Activated effector memory CD4-positive, alpha-beta T cell treated with anti-CD3 and anti-CD28 coated beads, Interleukin-2, amount 50 U/mL, for 16 hours (primary cell): Measurements from ENCODE around the gene ESPNL.
"Not testable (repeated sequence)": the region's sequence is repeated elsewhere in the genome, so short reads cannot be mapped to it uniquely, and the experiment has no call there.

Experiments
- DNase-seq: peaks from one replicate; pipeline ENCODE4 v3.0.0-alpha.2; 2020

ESPNL gene, protein sequence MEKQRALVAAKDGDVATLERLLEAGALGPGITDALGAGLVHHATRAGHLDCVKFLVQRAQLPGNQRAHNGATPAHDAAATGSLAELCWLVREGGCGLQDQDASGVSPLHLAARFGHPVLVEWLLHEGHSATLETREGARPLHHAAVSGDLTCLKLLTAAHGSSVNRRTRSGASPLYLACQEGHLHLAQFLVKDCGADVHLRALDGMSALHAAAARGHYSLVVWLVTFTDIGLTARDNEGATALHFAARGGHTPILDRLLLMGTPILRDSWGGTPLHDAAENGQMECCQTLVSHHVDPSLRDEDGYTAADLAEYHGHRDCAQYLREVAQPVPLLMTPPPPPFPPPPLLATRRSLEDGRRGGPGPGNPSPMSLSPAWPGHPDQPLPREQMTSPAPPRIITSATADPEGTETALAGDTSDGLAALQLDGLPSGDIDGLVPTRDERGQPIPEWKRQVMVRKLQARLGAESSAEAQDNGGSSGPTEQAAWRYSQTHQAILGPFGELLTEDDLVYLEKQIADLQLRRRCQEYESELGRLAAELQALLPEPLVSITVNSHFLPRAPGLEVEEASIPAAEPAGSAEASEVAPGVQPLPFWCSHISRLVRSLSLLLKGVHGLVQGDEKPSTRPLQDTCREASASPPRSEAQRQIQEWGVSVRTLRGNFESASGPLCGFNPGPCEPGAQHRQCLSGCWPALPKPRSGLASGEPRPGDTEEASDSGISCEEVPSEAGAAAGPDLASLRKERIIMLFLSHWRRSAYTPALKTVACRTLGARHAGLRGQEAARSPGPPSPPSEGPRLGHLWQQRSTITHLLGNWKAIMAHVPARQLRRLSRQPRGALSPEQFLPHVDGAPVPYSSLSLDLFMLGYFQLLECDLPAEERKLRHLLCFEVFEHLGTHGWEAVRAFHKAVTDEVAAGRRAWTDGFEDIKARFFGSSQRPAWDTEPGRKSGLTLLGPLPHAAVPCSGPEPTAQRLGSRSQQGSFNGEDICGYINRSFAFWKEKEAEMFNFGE

DNA sequence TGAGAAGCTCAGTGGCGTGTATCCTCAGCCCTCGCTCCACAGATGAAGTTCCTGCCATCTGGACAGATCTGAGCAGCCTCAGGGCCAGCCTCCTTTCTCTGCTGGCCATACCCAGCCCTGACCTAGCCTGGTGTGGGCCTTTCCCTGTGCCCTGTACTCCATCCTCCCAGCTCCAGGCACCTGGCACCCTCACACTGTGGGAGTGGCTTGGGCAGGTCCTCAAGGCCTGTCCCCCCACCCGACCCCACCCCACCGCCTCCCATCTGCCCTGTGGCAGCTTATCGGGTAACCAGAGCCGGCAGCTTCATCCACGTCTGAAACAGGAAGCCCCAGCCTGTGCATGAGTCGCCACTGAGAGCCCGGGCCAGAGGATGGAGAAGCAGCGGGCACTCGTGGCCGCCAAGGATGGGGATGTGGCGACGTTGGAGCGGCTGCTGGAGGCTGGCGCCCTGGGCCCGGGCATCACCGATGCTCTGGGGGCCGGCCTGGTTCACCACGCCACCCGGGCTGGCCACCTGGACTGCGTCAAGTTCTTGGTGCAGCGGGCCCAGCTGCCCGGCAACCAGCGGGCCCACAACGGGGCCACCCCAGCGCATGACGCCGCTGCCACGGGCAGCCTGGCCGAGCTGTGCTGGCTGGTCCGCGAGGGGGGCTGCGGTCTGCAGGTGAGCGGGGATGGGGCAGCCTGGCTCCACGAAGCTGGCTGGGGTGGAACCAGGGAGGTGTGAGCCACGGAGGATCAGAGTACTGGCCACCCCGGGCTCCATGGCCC lies at the start of gene ESPNL:
Gene ESPNL, plus strand, starts transcription at position 292 of the 772 bp plus-strand sequence. Its CDS starts 80 bp downstream, at position 372.
- peak; percentile 49 for DNase-seq

GRCh38 chr2:238053191-238053776 lies 46.9 kb upstream of the ESPNL start:
- DNase-seq = no peak

DNA sequence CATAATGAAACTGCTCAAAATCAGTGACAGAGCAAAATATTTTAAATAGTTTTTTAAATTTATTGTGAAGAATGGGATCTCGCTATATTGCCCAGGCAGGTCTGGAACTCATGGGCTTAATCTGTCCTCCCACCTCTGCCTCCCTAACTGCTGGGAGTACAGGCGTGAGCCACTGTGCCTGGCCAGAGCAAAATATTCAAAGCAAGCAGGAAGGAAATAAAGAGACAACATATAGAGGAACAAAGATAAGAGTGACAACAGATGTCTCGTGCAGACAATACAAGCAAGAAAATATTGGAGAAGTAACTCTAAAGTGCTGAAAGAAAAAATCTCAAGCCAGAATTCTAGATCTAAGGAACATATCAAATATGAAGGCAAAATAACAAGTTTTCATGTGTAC lies 44.3 kb upstream of the ESPNL start:
- no peak for DNase-seq

DNA sequence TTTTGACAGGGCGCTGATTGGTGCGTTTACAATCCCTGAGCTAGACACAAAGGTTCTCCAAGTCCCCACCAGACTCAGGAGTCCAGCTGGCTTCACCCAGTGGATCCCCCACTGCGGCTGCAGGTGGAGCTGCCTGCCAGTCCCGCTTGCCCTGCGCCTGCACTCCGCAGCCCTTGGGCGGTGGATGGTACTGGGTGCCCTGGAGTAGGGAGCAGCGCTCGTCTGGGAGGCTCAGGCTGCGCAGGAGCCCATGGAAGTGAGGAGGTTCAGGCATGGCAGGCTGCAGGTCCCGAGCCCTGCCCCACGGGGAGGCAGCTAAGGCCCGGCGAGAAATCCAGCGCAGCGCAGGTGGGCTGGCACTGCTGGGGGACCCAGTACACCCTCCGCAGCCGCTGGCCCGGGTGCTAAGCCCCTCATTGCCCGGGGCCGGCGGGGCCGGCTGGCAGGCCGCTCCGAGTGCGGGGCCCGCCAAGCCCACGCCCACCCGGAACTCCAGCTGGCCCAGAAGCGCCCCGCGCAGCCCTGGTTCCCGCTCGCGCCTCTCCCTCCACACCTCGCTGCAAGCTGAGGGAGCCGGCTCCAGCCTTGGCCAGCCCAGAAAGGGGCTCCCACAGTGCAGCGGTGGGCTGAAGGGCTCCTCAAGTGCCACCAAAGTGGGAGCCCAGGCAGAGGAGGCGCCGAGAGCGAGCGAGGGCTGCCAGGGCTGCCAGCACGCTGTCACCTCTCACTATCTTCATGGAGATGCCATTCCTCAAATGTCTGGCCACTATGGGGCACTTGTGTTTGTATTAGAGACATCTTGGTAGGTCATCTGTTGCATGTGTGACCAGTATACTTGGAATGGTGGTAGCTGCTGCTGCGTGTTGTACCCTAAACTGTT lies 42.2 kb upstream of the ESPNL start:
- DNase-seq = not testable (repeated sequence)

DNA sequence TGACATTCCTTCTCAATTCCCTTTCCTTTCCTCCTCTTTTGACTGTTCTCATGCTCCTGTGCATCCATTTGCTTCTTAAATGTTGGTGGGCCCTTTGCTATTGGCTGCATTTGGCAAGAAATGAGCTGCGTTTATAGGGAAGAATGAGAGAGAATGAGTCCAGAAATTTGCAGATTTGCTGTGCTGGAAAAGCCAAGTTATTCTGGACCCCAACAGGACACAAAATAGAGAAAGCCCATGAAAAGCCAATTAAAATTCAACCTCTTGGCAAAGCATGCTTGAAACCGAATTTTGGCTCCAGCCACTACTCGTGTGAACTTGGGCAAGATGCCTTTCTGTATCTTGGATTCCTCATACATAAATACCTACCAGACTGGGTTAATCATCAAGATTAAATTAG lies 40.6 kb upstream of the ESPNL start:
- no peak for DNase-seq

DNA sequence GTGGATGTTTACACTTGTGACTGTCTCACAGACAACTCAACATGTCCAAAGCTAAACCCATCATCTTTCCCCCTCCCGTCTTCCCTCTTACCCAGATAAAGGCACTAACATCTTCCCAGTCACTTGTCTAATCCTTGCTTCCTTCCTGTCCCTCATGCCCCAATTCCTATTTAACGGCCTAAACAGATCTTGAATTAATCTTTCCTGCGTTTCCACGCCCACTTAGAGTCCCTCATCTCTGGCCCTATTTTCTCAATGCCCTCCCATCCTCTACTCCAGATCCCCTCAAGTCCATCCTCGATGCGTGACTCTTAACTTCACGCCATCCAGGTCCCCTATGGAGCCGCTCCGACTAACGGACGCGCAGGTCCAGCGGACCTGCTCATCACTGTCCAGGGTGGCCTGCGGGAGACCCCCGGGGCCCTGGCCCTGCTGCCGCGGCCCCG lies 40.0 kb upstream of the ESPNL start:
- no peak for DNase-seq

GRCh38 chr2:238060542-238061314 lies 39.4 kb upstream of the ESPNL start, which contains the start of gene SCLY:
Gene SCLY (plus strand): TSS chr2:238061001. CDS start chr2:238061055, 54 bp downstream.
- DNase-seq = peak; percentile 99

DNA sequence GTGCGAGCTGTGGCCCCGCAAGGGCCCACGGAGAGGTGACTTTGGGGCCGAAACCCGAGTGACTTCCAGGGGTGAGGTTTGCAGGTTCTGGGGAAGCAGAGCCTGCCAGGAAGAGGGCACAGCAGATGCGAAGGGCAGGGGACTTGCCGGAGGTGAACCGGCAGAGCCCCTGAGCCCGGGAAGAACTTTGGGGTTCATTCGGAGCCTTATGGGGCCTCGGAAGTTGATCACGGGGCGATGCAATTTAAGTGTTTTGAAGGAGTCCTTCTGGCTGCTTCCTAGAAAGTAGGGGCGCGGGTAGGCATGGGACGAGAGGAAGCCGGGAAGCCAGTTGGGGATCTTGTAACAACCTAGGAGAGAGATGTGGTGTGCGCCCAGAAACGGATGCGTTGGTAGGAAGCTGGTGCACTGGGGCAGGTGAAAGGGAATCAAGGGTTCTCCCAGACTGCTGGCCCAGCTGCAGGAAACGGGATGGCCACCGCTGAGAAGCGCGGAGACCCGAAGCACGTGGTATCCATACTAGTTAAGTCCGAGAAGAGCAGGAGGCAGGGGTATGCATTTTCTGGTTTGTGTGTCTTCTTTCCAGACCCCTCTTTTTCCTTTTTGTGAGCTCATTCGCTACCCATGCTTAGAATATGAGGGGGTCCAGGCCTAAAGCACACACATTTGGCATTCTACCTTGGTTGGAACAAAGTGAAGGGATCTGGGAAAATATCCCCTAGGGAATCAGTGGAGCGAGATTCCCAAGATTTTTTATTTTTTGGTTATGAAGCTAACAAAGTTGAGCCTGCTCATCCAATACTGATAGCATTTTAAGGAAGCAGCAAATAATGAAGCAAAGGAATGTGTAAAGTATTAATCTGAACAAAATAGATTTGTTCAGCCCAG lies 38.6 kb upstream of the ESPNL start:
- no peak for DNase-seq

DNA sequence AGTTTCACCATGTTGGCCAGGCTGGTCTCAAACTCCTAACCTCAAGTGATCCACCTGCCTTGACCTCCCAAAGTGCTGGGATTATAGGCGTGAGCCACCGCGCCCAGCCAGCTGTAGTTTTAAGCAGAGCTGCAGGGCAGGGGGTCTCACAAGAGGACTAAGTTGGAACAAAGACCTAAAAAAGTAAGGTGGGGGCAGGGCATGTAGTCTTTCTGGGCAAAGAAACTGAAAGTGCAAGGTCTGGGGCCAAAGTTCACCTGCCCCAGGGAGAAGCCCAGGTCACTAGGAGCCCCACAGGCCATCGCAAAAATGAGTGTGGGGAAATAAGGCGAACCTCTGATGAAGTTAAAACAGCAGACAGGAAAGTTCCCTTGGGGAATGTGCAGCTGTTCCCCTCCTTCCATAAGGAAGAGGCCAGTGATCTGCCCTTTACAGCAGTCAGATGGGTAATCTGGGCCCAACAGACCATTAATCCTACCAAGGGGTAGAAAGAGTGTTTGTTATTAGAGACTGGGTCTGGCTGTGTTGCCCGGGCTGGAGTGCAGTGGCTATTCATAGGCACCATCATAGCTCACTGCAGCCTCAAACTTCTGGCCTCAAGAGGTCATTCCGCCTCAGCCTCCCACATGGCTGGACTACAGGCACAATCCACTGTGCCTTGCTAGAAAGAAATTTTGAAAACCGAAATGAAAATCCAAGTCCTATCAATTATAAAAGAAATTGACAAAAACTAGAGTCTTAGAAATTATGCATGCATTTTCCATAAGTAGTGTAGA lies 36.5 kb upstream of the ESPNL start:
- no peak for DNase-seq

- no peak for DNase-seq
Observed at GRCh38 chr2:238064376-238064775, 35.8 kb upstream of the ESPNL start.

DNA sequence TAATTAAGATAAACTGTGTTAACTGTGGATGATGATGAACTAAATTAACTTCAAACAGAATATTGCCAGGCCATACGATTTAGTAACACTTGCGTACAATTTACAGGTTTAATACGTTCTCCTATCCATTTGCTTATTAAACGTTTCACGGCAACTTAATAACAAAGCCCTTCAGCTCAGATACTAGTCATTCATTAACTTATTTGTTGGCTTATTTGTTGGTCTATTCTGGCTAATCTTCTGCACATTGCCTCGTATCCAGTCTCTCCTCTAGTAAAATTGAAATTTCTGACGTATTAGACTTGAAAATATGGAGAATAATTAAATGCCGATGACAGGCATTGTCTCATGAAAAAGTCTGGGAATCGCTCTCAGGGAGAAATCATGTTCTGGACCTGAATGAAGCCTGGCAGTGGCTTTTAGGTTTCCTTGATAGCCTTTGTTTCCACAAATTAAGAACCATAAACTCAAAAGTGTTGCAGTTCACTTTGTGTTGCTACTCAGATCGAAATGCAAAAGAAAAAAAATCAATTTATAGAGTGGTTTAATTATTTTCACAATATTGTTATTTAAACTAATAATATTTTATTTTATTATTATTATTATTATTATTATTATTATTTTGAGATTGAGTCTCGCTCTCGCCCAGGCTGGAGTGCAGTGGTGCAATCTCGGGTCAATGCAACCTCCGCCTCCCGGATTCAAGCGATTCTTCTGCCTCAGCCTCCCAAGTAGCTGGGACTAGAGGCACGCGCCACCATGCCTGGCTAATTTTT lies 34.9 kb upstream of the ESPNL start:
- no peak for DNase-seq

DNA sequence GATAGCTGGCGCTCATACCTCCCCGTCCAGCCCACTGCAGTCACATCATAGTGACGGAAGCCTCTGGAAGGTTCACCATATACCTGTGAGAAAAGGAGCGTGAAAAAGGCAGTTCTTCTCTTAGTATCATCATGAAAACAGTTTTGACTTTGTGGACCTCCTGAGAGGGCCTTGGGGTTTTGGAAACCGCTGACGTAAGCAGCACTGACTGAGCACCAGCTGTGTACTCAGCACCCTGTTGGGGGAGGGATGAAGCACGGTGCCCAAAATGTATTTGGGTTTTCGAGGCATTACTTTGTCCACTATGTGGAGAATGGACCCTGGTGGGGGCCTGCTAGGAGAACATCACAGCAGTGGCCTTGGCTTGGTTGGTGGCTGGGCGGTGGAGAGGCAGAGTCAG lies 33.9 kb upstream of the ESPNL start:
- no peak for DNase-seq

DNA sequence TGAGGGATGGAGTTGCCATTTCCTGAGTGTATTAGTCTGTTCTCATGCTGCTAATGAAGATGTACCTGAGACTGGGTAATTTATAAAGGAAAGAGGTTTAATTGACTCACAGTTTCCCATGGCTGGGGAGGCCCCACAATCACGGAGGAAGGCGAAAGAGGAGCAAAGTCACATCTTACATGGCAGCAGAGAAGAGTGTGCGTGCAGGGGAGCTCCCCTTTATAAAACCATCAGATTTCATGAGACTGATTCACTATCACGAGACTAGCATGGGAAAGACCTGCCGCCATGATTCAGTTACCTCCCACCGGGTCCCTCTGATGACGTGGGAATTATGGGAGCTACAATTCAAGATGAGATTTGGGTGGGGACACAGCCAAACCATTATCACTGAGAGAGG lies 33.4 kb upstream of the ESPNL start:
- not testable (repeated sequence) for DNase-seq

DNA sequence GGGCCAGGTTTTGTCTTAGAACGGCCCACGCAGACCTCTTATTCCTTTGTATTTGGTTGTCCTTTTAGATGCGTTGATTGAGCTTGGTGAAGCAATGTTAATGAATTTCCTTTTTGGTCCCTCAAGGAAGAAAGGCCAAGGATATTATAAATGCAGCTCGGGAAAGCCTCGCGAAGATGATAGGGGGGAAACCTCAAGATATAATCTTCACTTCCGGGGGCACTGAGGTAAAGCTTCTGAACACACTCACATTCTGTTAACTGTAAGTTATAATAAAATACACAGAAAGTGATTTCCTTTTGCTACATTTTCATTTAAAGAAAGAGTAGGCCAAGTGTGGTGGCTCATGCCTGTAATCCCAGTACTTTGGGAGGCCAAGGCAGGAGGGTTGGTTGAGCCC lies 32.2 kb upstream of the ESPNL start:
- no peak for DNase-seq

GRCh38 chr2:238069021-238069709 lies 31.0 kb upstream of the ESPNL start:
- peak; percentile 66 for DNase-seq

DNA sequence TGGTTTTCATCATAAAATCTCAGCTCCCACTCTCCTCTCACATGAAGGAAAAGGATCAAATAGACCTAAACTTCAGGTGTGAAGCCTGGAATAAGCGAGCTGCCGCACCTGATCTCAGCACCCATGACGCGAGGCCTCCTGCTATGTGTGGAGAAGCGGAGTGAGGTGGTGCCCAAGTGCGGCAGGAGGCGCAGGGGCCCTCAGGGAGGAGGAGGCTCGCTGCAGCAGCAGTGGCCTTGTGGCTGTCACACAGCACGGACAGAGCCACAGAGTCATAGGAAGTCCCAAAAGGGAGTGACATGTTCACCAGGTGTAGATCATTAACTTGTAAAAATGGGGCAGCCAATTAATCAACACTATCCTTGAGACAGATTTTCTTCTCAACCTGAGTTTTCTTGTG lies 30.3 kb upstream of the ESPNL start:
- no peak for DNase-seq

DNA sequence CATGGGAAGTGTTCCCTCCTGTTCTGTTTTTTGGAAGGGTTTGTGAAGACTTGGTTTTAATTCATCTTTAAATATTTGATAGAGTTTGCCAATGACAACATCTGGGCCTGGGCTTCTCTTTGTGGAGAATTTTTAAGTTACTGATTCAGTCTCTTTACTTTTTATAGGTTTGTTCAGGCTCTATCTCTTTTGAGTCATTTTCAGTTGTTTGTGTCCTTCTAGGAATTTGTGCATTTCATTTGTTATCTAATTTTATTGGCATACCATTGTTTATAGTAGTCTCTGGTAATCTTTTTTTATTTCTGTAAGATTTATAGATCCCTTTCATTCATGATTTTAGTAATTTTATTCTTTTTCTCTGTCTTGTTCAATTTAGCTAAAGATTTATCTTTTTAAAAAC lies 24.7 kb upstream of the ESPNL start:
- no peak for DNase-seq
